GF-D8 (cell line): ENCODE measurements around the gene RHBDL3.

Experiments used
- DNase-seq: peaks from one replicate; lab custom pipeline; 2025; lab: John Stamatoyannopoulos, UW

The RHBDL3 gene

DNA sequence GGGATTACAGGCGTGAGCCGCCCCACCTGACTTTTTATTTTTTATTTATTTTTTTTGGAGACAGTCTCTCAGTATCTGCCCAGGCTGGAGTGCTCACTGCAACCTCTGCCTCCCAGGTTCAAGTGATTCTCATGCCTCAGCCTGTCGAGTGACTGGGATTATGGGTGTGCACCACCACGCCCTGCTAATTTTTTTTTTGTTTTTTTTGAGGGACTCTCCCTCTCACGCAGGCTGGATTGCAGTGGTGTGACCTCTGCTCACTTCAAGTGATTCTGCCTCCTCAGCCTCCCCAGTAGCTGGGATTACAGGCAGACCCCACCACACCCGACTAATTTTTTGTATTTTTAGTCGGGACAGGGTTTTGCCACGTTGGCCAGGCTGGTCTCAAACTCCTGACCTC, 92.0 kb downstream of the RHBDL3 start:
- no peak for DNase-seq

DNA sequence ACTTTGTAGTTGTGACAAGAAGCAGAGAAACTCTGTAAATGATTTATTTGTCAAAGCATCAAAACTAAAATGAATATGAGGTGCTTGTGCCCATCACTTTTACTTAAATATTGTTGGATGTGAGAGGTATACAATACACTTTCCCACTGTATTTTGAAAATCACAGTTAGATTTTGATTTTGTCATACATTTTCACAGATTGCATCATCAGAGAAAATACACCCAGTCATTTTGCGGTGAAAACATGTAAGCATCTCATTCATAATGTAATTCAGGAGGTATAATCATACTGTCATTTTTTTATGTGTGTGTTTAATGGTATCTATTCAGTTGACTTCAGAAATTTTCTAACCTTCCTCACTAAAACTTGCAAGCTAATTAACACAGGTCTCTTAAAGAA, 95.6 kb downstream of the RHBDL3 start:
- DNase-seq = no peak

DNA sequence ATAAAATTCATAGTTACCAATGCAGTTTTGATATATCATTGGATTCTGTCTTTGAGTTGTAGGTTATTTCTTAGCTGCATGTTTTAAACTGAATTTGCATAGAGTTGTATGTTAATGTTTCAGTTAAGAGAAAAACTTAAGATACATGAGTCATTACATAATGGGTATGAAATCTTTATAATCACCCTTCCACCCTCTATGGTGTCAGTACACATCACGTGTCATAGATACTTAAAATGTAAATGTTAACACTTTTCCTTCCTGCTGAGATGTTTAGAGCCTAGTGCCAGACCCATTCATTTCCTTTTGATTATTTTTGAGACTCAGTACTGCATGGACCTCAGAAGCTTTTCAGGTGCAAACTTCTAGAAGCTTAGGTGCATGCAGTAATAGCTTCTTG, 104.8 kb downstream of the RHBDL3 start:
- no peak for DNase-seq
